ENCODE data around the gene PNPLA3. TPM values are rescaled to one million over a fixed set of nuclear protein-coding genes. Genes with fewer than 3 reads are reported as not detected.

PNPLA3 gene
- total RNA-seq (2021; ENCODE audit: unreplicated experiment) (4.9 TPM), Bru-seq, nascent RNA (percentile 56 among the genes with signal in this experiment), BruChase-seq, experiment 1, labeled RNA remaining after a 2-hour chase (percentile 74 among the genes with signal in this experiment), BruChase-seq, experiment 2, labeled RNA remaining after a 6-hour chase (percentile 61 among the genes with signal in this experiment)
- 3.8 TPM for polyA plus RNA-seq (2012; ENCODE audit: insufficient read length)
- long read RNA-seq, partial matches to known transcripts: 4 of 8 reads
- long read RNA-seq, other reads (novel, unspliced or antisense): 3 of 8 reads

GRCh38 chr22:43923631-43924464, at the start of gene PNPLA3:
Gene PNPLA3 (plus strand): TSS chr22:43923805. CDS start chr22:43923912, 107 bp downstream.
- ChIA-PET POLR2A (no interaction called here), CTCF (interaction anchor here (1.0 kb wide), 1 partner anchor 22 kb away, joined by 5 read pairs; no protein-coding TSS in a partner anchor)
- H3K27ac ChIP-seq (ENCODE audit: low read length): peak within 1 kb of the TSS; percentile 75
- DNase-seq (ENCODE audit: low read depth, low spot score) (no peak), ATAC-seq (peak; percentile 89)
- no peaks in the 10 kb centered on the region for H3K9me3 ChIP-seq (ENCODE audit: control insufficient read depth, insufficient read depth, low read depth, low read length)
- BruUV-seq (replicated peaks): no TSS peak
- TF ChIP-seq SIN3A (IDR thresholded peaks at IDR 0.05; ENCODE audit: borderline replicate concordance, insufficient read depth, low read depth, low read length): no peak
- TF ChIP-seq POLR2AphosphoS5 (IDR thresholded peaks at IDR 0.05; ENCODE audit: low read depth, low read length): no peak
- TF ChIP-seq REST (IDR thresholded peaks at IDR 0.05; ENCODE audit: insufficient read depth in 1 of 2, low read depth in 2 of 2, low read length in 1 of 2): no peak
- no peak for TF ChIP-seq TCF7L2 (IDR thresholded peaks at IDR 0.05; ENCODE audit: low read depth, low read length)
- no peak; the same call in 1 of the 2 replicates for TF ChIP-seq CTCF (IDR thresholded peaks at IDR 0.05)
- in situ Hi-C loops (cut with HindIII; ENCODE audit: low pct_unique_long_range_greater_than_20kb, low sequenced_read_pairs): no loop called here
- H3K27me3 ChIP-seq (ENCODE audit: control insufficient read depth, insufficient read depth, low read length): no peaks in the 10 kb centered on the region
- intact Hi-C loops (cut with micrococcal nuclease; ENCODE audit: unreplicated experiment): no loop called here
- no peaks in the 10 kb centered on the region; the same call in 1 of the 2 replicates for H3K36me3 ChIP-seq (ENCODE audit: control insufficient read depth, insufficient read depth, low read length)
- peaks cover 17% of the 10 kb centered on the region for H3K4me1 ChIP-seq (ENCODE audit: control insufficient read depth, insufficient read depth, low read length)
- H3K4me3 ChIP-seq (ENCODE audit: low read depth in 2 of 2, low read length in 2 of 2): peak within 1 kb of the TSS; percentile 57

- Histone ChIP-seq H3K9me3 (ENCODE audit: control insufficient read depth, insufficient read depth, low read depth, low read length) (no peaks in the 10 kb centered on the region), H3K27ac (ENCODE audit: low read length) (no peak overlapping the region), H3K36me3 (ENCODE audit: control insufficient read depth, insufficient read depth, low read length) (no peaks in the 10 kb centered on the region), H3K4me3 (ENCODE audit: low read depth in 2 of 2, low read length in 2 of 2) (no peak overlapping the region), H3K4me1 (ENCODE audit: control insufficient read depth, insufficient read depth, low read length) (no peaks in the 10 kb centered on the region), H3K27me3 (ENCODE audit: control insufficient read depth, insufficient read depth, low read length) (no peaks in the 10 kb centered on the region; the same call in 1 of the 2 replicates)
- in situ Hi-C loops (cut with HindIII; ENCODE audit: low pct_unique_long_range_greater_than_20kb, low sequenced_read_pairs): no loop called here
- ChIA-PET POLR2A (no interaction called here), CTCF (no interaction called here)
- no TSS peak for BruUV-seq (replicated peaks)
- intact Hi-C loops (cut with micrococcal nuclease; ENCODE audit: unreplicated experiment): no loop called here
- TF ChIP-seq POLR2AphosphoS5 (IDR thresholded peaks at IDR 0.05; ENCODE audit: low read depth, low read length) (no peak), REST (IDR thresholded peaks at IDR 0.05; ENCODE audit: insufficient read depth in 1 of 2, low read depth in 2 of 2, low read length in 1 of 2) (no peak), SIN3A (IDR thresholded peaks at IDR 0.05; ENCODE audit: borderline replicate concordance, insufficient read depth, low read depth, low read length) (no peak), TCF7L2 (IDR thresholded peaks at IDR 0.05; ENCODE audit: low read depth, low read length) (no peak), CTCF (IDR thresholded peaks at IDR 0.05) (no peak)
- DNase-seq (ENCODE audit: low read depth, low spot score): no peak
- no peak for ATAC-seq
These were observed 46.6 kb upstream of the PNPLA3 start for GRCh38 chr22:43876866-43877509.

All from Panc1 (cell line).